ENCODE data around the gene TMEM117.

The TMEM117 gene

GRCh38 chr12:43835656-43836474, at the start of gene TMEM117:
TMEM117 (plus strand) TSS chr12:43836081.
- peak; percentile 57 for DNase-seq

- no peak for DNase-seq
Measured at GRCh38 chr12:43786899-43787693, 48.8 kb upstream of the TMEM117 start.

- no peak for DNase-seq
Measured at GRCh38 chr12:43789941-43790340, 45.9 kb upstream of the TMEM117 start.

GRCh38 chr12:43795716-43796280, 40.1 kb upstream of the TMEM117 start:
- DNase-seq: no peak

- DNase-seq: no peak
Measured at GRCh38 chr12:43797561-43798217, 38.2 kb upstream of the TMEM117 start.

GRCh38 chr12:43805149-43805859, 30.6 kb upstream of the TMEM117 start:
- no peak for DNase-seq

GRCh38 chr12:43805860-43806736, 29.8 kb upstream of the TMEM117 start, which contains the start of gene TWF1:
TWF1 (minus strand) TSS chr12:43806317; CDS start chr12:43806245, 72 bp downstream.
- peak; percentile 78 for DNase-seq

GRCh38 chr12:43806737-43807072, 29.2 kb upstream of the TMEM117 start:
- no peak for DNase-seq

GRCh38 chr12:43807386-43807785, 28.5 kb upstream of the TMEM117 start:
- DNase-seq: no peak

- DNase-seq: no peak
Measured at GRCh38 chr12:43812057-43812456, 23.8 kb upstream of the TMEM117 start.

- no peak for DNase-seq
Measured at GRCh38 chr12:43812926-43813325, 23.0 kb upstream of the TMEM117 start.

GRCh38 chr12:43815416-43815815, 20.5 kb upstream of the TMEM117 start:
- no peak for DNase-seq

- DNase-seq: no peak
Measured at GRCh38 chr12:43816168-43816567, 19.7 kb upstream of the TMEM117 start.

- DNase-seq: no peak
Measured at GRCh38 chr12:43824207-43824775, 11.6 kb upstream of the TMEM117 start.

- no peak for DNase-seq
Measured at GRCh38 chr12:43826681-43827080, 9.2 kb upstream of the TMEM117 start.

GRCh38 chr12:43827093-43827492, 8.8 kb upstream of the TMEM117 start:
- no peak for DNase-seq

- DNase-seq: no peak
Measured at GRCh38 chr12:43832463-43833168, 3.3 kb upstream of the TMEM117 start.

GRCh38 chr12:43835264-43835655, 621 bp upstream of the TMEM117 start:
- DNase-seq: no peak

- DNase-seq: no peak
Measured at GRCh38 chr12:43836475-43836989, 651 bp downstream of the TMEM117 start.

- no peak for DNase-seq
Measured at GRCh38 chr12:43840338-43840737, 4.5 kb downstream of the TMEM117 start.

Measured in activated effector memory CD4-positive, alpha-beta T cell treated with Interleukin-2 at 50 U/mL for 16 hours (primary cell).